ENCODE data around the gene TAB2.

TAB2 gene

DNA sequence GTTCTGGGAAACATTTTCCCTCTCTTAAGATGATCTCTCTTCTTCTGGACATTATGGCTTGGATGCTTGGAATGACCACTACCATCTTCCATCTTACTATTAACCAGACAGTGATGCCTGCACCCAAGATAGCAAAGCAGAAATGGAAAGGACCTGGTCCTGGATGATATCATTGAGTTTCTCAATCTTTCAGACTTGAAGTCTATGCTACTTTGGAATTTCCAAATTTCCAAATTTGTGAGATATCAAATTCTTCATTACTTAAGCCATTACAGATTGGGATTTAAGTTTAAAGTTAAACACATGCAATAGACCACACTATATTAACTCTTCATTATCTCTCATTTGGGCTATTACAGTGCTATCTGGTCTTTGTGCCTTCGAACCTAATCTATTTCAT, 3.7 kb upstream of the TAB2 start:
- DNase-seq, result no peak

DNA sequence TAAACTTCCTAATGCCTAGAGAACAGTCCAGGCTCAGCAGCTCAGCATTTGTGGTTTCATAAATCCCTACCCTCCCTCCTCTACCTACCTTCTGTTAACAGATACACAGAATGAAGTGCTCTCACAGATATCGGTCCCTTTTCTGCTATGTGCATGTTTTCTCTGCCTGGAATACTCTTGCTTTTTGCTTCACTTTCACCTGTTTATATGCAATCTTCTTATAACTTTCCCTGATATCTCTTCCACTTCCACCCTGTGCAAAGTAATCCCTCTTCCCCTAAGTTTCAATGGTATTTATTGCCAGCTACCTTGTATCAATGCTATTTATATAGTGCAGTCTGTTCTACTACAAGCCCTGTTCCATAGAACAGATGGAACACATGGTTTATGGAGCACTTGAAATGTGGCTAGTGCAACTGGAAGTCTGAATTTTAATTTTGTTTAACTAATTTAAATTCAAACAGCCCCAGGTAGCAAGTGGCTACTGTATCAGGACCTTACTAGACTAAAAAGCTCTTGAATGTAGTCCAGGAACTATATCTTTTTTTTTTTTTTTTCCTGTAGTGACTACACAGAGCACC, 3.1 kb upstream of the TAB2 start:
- DNase-seq, result no peak

DNA sequence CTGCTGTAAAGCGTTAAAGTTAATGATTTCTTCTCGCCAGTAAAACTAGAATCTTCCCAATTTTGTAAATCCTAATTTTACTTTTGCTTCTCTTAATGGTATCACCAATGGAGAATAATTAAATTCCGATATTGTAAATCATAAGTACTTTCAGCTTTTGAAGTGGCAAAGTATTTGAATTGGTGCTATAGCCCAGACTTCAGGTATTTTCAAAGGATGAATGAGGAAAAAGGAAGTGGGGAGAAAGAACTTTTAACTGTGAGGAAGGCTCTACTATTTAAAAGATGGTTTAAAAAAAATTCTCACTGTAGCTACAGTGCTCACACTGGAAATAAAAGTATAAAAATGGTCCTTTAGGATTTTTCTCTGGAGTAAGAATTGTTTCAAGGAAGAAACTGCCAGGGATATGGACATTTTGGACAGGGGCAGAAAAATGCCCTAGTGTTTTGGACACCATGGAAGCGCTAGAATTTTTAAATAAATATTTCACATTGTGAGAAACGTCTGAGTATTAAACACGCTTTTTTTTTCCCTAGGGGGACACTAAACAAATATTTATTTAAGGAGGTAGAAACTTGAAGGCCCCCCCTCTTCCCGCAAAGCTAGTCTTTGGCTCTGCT, 1.3 kb upstream of the TAB2 start:
- DNase-seq, result no peak

DNA sequence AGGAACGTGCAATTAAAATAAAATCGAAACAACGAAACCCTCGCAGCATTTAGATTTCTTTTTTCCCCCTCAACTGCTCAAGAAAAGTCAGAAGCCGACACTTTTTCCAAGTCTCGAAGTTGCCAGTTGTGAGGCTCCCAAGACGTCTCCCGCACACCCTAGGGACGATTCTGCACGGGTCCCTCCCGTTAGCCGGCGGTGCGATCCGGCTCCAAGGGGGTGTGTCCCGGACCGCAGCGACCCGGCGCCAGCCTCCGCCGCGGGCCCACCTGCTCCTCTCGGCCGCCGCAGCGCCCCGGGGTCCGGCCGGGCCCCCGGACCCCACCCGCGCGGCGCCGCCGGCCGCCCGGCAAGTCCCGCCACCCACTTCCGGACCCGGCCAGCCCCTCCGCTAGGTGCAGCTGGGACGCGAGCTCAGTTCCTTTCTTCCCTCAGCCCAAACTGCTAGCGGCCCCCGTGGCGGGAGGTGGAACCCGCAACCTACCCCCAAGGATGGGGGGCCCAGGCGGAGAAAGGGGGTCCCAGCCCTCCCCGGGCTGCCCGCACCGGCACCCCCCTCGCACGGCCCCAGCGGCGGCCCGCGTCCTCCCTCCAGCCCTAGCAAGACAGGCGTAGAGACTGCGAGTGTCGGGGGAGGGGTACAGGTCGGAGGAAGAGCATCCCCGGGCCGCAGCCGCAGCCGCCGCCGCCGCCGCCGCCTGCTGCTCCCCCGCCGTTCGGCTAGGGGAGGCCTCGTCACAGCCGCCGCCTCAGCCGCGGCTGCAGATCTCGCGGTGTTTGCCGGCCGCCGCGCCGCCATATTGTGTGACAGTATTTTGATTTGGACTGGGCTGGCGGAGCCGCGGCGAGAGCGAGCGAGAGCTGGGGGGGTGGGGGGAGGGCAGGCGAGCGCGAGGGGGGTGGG, 520 bp upstream of the TAB2 start:
- peak; percentile 95 for DNase-seq

DNA sequence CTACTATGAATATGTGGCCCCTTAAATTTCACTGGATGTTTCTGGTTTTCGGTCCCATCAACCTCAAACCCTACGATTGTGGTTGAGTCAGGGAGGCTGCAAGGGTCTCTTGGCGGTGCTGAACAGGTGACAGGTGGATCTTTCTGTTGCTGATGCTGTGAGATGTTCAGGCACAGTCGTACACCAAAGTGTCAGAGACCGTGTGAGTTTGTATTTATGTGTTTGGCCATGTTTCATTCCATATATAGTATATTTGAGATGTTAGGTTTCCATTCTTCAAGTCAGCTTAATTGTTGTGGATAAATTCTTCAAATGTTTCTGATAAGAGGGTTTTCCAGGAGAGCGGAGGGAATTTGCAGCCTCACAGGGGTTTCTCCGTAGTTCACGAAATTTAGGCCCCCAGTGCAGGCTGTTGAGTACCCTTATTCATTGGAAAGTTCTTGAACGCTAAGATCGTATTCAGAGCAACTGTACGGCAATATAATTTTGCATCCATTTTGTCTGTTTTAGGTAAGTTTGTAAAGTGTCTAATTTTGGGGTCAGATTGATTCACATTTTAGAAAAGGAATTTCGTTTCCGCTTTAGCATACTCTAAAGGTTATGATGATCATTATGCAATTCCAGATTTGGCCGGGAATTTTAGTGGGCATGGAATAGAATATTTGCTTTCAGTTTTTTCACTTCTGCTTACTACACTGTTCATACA, 1.2 kb downstream of the TAB2 start:
- DNase-seq, result no peak

DNA sequence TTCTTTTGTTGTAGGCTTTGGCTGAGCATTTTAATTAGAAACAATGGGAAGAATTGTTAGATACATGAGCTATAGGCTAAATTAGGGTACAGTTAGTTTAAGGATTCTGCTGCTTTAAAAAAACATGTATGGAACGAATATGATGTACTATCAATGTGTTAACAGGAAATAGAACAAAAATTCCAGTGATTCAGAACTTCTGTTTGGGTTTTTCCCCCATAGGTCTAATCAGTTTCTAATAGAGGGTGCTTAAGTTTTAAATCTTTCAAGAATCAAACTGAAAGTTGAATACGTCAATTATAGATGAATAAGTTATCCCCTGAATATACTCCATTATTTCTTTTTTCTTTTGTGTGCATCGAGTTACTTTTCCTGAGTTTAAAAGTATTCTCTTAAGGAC, 1.9 kb downstream of the TAB2 start:
- DNase-seq, result peak; percentile 62

DNA sequence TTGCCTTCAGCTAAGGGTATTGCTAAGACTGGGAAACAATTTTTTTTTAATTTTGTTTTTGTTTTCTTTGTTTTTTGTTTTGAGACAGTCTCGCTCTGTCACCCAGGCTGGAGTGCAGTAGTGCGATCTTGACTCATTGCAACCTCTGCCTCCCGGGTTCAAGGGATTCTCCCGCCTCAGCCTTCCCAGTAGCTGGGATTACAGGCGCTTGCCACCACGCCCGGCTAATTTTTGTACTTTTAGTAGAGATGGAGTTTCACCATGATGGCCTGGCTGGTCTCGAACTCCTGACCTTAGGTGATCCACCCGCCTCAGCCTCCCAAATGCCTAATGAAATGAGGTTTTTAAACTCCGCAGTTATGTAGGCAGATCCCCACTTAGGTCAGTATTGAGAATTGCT, 2.5 kb downstream of the TAB2 start:
- DNase-seq, result peak; percentile 30

DNA sequence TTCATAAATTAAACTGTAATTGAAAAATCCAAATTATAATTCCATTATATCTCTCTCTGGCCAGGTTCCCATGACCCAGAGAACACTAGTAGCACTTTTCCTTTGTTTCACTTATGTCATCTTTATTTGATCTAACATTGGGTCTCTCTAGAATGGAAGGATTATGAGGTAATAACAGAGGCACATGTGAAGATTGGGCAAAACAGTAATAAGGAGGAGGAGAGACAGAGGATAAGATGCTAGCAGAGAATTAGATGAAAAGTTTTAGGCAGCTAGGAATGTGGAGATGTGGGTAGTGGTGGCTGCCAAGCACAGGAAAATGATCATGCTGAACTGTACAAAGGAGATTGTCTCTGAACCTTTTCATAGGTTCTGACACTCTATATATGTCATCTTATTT, 3.3 kb downstream of the TAB2 start:
- DNase-seq, result peak; percentile 27

DNA sequence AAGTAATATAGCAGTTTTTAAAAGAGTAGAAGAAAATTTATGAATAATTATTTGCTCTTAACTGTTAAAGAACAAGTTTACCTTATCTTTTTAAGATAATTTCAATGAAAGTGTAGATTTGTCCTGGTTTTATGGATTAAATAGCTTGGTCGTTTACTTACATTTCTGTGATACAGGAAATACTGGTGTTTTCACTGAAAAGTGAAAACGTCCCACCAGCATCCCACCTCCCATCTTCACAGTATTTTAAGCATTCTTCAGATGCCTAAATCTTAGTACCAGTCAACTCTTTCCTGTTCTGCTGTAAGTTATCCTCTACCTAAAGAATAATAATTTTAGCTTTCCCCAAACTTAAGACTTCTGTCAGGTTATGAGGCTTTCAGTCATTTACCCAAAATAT, 5.8 kb downstream of the TAB2 start:
- no peak for DNase-seq

DNA sequence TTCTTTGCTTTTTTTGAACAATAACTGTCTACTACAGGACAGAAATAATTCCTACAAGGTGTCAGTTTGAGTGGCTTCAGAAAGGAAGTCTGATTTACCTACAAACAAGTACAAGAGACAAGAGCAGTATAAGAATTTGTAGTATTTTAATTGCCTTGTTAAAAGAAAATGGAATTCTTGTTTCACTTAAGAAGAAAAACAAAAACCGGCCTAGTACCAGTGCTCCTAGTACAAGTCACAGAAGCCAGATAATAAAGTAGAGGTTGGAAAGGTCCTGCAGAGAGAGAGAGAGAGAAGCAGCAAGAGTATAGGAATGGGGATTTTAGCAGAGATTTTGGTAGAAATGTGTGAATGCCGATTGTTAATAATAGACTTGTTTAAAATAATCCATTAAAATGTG, 6.4 kb downstream of the TAB2 start:
- no peak for DNase-seq

DNA sequence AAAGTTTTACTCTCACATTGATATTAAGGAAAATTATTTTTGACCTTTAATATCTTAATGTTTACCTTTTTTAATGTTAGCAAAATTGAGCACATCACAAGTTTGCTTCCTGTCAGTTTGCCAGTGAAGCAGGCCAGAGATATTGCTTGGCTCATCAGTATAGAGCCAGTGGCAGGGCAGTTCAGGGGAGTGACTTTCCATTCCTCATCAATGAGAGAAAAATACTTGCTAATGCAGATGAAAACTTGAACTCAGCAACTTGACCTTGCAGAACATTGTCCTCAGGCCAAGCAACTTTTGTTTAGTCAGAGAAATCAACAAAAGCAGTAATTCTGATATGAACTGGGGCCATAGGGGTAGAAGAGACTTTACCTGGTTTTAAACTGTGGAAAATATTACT, 6.9 kb downstream of the TAB2 start:
- peak; percentile 26 for DNase-seq

DNA sequence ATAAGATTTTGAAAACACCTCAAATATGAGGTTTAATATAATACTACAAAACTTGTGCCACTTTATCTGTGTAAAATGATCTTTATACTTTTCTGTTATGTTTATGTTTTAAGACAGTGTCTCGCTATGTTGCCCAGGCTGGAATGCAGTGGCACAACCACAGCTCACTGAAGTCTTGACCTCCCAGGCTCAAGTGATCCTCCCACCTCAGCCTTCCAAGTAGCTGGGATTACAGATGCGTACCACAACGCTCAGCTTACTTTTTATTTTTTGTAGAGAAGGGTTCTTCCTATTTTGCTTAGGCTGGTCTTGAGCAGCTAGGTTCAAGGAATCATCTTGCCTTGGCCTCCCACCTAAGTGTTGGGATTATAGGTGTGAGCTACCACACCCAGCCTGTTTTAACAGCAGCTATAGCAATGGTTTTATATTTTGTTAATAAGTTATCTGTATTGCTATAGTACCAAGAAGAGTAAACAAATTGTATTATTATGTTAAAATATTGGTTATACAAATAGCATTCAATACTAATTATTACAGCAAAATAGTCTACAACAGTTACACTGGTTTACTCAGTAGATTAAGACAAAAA, 8.2 kb downstream of the TAB2 start:
- no peak for DNase-seq

DNA sequence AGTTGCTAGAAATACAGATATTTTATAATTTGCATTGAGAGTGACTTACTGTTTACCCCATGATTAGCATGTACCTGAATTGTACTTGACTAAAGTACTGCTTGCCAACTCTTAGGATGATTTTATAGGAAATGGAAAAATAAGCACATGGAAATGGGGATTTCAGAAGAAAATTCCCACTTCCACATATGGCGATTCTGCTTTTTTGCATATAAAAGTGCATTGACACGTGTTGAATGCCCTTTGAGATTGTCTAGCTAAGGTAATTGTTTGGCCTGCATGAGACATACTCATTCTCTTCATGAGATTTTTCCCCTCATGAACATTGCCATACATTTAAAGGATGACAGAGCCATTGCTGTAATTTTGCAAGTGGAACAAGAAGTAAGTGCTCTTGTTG, 10.1 kb downstream of the TAB2 start:
- no peak for DNase-seq

DNA sequence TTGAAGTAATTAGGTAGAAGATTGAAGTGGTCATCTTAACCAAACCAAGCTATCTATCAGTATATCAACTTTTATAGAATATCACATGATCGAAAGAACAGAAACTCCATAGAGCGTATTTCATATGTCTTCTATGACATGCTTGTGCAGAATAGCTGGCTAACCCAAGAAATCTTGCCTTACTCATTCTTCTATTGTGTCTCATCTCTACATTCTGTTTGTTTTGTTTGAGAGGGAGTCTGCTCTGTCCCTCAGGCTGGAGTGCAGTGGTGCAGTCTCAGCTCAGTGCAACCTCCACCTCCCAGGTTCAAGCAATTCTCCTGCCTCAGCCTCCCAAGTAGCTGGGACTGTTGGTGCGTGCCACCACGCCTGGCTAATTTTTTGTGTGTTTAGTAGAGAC, 10.6 kb downstream of the TAB2 start:
- DNase-seq, result no peak

DNA sequence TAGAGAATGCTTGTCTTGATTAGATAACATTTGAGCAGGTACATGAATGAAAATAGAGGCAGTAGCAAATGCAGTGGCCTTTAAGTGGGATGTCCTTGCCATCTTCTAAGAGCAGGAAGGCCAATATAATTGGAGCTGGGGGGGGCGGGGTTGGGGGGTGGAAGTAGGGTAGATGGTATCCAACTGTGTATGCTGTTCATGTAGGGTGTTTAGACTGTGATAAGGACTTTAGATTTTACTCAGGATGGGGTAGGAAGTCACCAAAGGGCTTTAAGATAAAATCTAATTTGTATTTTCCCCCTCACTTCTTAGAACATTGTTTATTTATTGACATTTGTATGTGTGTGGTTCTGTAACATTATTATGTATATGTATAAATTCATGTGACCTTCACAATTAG, 12.0 kb downstream of the TAB2 start:
- DNase-seq, result no peak

DNA sequence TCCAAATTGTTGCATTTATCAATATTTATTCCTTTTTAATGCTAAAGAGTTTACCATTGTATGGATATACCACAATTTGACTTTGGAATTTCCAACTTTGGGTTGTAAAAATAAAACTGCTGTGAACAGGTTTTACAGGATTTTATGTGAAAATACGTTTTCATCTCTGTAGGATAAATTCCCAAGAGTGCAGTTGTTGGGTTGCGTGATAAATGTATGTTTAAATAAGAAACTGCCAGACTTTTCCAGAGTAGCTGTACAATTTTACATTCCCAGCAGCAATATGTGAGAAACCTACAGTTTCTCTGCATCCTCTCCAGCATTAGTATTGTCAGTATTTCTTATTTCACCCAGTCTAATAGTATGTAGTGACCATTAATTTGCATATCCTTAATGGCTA, 12.6 kb downstream of the TAB2 start:
- DNase-seq, result no peak

DNA sequence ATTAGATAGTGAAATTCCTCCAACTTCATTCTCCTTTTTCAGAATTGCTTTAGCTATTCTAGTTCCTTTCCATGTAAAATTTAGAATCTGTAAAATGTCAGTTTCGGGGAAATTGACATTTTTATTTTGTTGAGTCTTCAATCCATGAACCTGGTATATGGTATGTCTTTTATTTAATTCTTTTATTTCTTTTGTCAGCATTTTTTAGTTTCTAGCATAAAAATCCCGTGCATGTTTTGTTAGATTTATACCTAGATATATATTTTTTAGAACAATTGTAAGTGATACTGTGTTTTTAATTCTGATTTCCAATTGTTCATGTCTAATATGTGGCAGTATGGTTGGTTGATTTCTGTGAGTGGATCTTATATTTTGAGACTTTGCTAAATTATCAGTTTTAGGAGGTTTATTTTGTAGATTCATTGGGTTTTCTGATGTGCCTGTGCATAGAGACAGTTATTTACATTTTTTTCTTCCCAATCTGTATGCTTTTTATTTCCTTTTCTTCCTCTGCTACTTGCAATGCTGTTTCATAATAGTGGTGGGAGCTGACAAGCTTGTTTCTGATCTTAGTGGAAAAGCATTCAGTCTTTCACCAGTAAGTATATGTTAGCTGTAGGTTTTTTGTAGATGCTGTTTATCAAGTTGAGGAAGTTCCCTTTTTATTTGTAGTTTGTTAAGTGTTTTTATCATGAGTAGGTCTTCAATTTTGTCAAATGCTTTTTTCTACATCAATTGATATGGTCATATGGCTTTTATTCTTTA, 13.7 kb downstream of the TAB2 start:
- DNase-seq, result no peak

DNA sequence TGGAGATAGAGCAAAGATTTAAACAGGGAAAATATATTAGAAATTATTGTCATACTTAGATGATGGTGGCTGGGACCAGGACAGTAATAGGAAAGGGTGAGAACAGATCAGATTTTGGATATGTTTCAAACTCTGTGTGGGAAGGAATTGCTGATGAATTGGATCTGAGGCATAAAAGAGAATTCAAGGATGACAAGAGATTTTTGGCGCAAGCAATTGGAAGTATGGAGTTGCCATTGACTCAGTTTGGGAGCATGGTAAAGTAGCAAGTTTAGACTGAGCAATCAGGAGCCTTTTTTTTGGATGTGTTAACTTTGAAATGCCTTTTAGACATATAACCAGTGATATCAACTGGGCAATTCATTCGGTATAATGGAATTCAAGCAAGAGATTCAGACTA, 14.4 kb downstream of the TAB2 start:
- no peak for DNase-seq

DNA sequence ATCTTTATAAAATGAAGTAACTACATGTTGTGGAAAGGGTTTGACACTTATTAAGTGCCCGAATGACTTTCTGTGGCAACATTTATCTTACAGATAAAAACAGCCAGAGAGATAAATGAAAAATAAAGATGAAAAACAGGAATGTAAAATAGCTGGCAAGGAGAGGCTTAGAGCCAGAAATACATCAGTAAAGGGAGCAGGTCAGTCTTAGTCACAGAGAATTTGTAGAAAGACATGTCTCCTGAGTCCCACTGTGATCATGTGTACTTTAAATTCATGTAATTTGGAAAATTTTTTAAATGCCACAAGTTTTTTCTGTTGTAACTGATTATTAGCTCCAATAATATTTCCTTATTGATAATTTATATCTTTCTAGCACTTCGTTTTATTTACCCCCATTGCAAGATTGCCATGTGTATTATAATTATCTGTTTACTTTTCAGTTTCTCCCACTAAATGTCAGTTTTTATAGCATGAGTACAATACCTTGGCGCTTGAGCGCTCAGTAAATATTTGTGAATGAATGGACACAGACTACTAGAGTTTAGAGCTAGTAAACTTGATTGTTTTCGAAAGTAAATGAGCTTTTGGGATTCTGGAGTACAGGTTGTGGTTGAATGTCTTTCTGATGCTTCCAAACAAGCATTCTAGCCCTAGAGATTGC, 15.2 kb downstream of the TAB2 start:
- no peak for DNase-seq

DNA sequence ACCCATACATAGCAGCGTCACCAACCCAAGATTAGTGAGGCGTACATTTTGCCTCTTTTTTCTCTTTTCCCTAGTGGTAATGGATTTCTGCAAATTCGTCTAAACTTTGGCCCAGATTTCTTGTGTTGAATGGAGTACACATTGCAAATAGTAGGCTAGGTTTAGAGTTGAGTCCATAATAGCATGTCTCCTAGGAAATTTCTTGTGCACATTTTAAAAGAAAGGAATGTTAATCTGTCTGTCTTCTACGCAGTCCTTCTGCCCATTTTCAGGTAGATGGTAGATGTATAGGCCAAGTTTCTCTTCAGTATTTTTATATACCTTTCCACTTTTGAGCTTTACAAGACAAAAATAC, 15.7 kb downstream of the TAB2 start:
- DNase-seq, result no peak

DNA sequence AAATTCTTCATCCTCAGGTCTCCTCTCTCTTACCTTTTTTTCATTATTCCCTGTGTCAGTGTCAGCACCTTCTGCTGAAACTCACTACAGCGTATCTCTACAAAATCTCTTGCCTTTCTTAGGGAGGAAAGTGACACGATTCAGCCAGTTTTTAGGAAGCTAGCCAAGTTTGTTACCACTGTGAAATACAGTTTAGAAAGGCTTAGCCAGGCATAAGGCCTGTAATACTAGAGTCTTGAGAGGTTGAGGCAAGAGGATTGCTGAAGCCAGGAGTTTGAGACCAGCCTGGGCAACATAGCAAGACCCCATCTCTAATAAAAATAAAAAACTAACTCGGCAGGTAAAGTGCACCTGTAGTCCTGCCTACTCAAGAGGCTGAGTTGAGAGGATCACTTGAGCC, 16.7 kb downstream of the TAB2 start:
- DNase-seq, result no peak

DNA sequence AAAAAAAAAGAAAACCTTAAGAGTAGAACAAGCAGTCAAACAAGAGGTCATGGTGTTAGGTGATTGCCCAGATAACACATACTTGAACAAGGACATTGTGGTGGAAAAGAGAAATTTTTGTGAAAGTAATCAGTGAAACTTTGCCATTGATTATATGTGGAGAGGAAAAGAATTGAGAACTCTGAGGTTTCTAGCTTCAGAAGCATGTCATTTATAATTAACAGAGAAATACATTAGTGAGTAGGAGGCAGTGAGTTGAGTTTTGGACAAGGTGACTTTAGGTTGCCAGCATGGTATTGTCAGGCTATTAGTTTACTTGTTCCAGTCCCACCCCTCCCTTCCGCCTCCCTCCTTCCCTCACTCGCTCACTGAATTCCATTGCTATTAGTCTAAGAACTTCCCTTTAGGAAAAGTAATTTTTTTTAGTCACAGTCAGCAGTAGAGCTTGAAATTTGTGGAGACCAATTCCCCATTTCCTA, 17.2 kb downstream of the TAB2 start:
- no peak for DNase-seq

All from CD4-positive, alpha-beta T cell treated with Interleukin-12 subunit alpha and Interleukin-12 subunit beta, for 1 hour (primary cell).